NCI-H510A (cell line): ENCODE results near the gene TRIM26.
"Not testable (repeated sequence)": the region's sequence is repeated elsewhere in the genome, so short reads cannot be mapped to it uniquely, and the experiment has no call there.

Experiments
- DNase-seq: peaks from one replicate; lab custom pipeline; 2025; lab: John Stamatoyannopoulos, UW

The TRIM26 gene

GRCh38 chr6:30171677-30172471 is 41.3 kb downstream of the TRIM26 start:
- DNase-seq, result no peak

GRCh38 chr6:30169658-30170614 is 43.3 kb downstream of the TRIM26 start:
- DNase-seq, result no peak

- no peak for DNase-seq
Measured at GRCh38 chr6:30168741-30169140, 44.5 kb downstream of the TRIM26 start.

DNA sequence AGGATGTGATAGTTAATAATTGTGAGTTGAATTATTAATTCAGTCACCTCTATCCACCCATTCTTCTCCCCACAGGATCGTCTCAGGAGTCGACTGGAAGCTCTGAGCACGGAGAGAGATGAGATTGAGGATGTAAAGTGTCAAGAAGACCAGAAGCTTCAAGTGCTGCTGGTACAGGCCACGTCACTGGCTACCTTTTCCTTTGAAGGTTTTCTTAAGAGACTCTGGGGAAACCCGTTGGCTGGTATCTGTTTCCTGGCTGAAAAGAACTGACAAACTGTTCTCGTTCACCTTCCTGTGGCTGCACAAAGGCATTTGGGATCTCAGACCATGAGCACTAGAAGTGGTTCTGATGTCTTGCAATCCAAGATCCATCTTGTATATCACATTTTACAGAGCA is 46.1 kb downstream of the TRIM26 start:
- DNase-seq, result no peak

- not testable (repeated sequence) for DNase-seq
Measured at GRCh38 chr6:30165238-30165637, 48.0 kb downstream of the TRIM26 start.

- DNase-seq, result no peak
Measured at GRCh38 chr6:30164714-30165113, 48.5 kb downstream of the TRIM26 start.

DNA sequence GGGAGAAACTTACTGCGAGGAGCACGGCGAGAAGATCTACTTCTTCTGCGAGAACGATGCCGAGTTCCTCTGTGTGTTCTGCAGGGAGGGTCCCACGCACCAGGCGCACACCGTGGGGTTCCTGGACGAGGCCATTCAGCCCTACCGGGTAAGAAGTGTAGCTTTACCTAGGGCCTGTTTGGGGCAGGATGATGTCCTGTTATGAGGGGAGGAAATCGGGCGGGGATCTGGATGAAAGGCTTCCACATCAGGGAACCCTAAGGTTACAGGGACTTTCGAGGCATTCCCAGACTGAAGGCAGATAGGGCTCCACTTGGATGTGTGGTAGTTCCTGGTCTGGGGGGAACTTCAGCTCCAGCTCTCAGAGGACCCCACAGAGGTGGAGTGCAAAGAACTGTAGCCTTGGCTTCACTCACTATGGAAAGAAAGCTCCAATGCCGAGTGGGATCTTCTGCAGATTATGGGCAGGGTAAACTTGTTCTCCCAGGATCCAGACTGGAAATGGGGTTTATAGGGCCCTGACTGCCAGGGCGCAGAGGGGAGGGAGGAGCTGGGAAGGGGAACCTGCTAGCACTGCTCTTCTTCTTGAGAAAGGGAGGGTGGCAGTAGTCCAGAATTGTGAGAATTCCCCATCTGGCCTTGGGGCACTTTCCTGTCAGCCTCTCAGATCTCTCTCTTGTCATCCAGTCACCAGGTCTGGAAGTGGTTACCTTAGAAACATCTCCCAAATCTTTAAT is 49.1 kb downstream of the TRIM26 start:
- DNase-seq, result no peak

DNA sequence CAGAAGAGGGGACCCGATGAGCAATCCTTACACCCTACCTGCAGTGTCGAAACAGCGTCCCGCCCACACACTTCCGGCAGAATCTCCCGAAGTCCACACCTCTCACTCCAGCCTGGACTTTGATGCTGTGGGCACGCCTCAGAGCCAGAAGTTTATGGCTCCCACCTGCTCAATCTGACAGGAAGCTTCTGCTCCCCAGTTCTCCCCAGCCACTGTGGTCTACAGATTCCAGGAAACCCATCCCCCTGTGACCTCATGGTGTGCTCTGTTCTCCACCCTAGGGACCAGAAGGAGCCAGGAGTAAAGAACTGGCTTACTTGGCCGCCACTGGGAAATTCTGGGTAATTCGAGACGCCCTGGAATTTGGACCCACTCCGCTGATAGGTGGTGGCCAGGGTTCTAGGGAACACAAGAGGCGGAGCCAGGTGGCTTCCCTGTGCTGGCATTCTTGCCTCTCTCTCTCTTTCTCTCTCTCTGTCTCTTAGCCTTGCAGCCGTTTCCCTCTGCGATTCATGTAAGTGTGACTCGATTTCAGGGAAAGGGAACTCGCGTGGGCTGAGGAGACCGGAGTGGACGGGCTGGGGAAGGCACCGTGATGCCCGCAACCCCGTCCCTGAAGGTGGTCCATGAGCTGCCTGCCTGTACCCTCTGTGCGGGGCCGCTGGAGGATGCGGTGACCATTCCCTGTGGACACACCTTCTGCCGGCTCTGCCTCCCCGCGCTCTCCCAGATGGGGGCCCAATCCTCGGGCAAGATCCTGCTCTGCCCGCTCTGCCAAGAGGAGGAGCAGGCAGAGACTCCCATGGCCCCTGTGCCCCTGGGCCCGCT is 49.9 kb downstream of the TRIM26 start, which contains the start of gene TRIM15:
TRIM15 (plus strand) TSS at position 457 of the 828 bp plus-strand sequence; CDS start at position 596, 139 bp downstream.
- no peak for DNase-seq

DNA sequence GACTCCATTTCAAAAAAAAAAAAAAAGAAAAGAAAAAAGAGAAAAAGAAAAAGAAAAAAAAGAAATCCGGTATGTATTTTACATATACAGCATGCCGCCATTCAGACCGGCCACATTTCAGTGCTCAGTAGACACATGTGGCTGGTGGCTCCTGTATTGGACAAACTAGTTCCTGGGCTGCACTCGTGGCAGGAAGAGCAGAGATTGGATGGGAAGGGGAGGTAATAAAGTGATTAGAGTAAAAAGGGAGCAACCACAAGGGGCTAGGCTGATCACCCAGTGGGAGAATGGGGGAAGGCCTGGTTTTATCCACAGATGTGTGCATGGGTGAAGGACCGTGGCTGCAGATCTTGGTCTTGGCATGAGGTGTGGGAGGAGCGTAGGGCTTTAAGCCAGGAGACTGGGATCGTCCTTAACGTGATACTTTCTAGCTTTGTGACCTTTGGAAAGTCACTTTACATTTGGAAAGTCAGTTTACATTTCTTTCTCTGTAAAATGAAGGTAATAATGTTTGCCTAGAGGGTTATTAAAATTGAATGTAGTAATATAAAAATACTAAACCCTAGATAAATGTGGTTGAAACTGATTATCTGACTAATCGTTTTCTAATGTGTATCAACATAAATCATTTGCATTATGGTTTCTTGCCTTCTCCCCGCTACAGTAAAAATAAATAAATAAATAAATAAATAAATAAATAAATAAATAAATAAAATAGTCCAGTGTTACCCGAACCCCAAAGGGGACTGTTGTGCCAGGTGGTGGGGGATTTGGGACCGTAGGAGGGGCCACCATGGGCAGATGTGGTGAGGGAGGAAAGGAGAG is 50.7 kb downstream of the TRIM26 start:
- DNase-seq, result no peak

- no peak for DNase-seq
Measured at GRCh38 chr6:30160785-30161531, 52.2 kb downstream of the TRIM26 start, which contains the start of gene TRIM10. TSS of gene TRIM10 (minus strand) at chr6:30161211. CDS start at chr6:30160858, 353 bp downstream.

GRCh38 chr6:30160008-30160784 is 53.0 kb downstream of the TRIM26 start:
- no peak for DNase-seq

DNA sequence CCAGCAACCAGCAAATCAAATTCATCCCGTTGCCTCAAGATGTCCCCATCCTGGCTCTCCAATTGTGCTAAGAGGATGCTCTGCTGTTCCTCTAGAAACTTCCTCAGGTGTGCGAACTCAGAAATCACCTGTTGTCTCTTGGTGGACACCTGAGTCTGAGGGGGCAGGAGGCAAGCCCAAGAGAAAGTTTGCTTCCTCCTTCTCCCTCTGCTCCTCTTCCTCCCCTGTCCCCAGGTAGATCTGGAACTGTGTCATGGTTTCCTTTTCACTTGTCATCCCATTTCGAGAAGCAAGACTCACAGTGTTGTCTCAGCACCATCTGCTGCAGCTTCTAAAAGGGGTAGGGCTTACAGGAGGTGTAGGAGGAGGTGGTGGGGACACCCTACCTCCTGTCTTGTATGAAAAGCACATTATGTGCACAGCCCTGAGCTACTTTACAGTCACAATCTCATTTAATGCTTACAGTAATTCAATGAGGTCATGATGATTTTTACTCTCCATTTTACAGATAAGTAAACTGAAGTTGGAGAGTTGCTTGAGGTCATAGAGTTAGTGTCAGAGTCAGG is 54.6 kb downstream of the TRIM26 start:
- no peak for DNase-seq

- no peak for DNase-seq
Measured at GRCh38 chr6:30157999-30158398, 55.2 kb downstream of the TRIM26 start.

DNA sequence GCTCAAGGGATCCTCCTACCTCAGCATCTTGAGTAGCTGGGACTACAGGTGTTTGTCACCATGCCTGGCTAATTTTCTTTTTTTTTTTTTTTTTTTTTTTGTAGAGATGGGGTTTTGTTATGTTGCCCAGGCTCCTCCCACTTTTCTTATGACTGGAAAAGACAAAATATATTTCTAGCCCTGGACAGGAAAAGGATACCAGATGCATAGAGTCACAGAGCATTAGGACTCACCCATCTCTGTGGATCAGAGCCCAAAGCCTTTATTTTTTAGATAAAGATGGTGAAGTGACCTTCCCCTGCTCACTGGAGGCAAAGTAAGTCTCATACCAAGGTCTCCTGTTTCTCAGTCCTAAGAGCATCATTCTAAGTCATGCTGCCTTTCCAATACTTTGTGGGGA is 55.6 kb downstream of the TRIM26 start:
- DNase-seq, result no peak

- no peak for DNase-seq
Measured at GRCh38 chr6:30156774-30157173, 56.4 kb downstream of the TRIM26 start.

GRCh38 chr6:30156262-30156599 is 57.0 kb downstream of the TRIM26 start:
- no peak for DNase-seq

DNA sequence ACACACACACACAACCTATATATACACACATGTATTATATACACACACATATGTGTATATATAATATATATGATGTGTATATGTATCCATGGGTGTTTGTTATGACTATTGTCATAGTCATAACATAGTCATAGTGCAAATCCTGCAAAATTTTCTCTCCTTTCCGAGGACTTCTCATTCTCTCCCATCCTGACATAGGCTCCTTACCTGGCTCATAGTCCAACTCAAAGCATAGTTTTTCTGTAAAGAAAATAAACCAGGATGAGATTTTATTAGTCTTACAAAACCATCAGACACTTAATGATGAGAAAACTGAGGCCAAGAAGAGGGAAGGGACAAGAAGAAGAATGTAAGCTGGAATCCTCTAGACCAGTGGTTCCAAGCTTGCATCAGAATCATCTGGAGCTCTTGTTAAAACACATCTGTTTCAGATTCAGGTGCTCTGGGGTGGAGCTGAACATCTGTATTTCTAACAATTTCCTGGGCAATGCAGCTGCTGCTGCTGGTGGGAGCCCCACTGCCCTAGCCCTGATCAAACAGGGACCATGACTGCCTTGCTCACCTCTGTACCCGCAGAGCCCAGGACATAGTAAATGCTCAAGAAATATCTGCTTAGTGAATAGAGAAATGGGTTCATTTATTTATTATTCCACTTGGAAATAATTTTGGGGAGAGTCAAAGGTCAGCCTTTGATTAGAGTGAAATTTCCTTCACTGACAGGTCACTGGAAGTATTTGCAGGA is 57.5 kb downstream of the TRIM26 start:
- DNase-seq, result no peak
